Ovary (tissue), 9 donors: ENCODE measurements around the gene SLC51A. TPM values are rescaled to one million over a fixed set of nuclear protein-coding genes. Genes with fewer than 3 reads are reported as not detected.
"Not testable (repeated sequence)": the region's sequence is repeated elsewhere in the genome, so short reads cannot be mapped to it uniquely, and the experiment has no call there.

Experiments used
- DNase-seq, 5 donors: peaks; one replicate each; pipeline ENCODE4 v3.0.0-alpha.2; 2019 to 2020
- H3K27ac ChIP-seq, 2 donors: fragments of 200-600 bp; one replicate each; pipeline versions ENCODE4 v1.5.1 to v1.8.0; 2019 to 2022
- H3K27me3 ChIP-seq: fragments of 200-600 bp; one replicate; pipeline ENCODE4 v1.8.0; 2022
- H3K36me3 ChIP-seq: fragments of 200-600 bp; sonication (generic); one replicate; pipeline ENCODE4 v1.5.1; 2019
- H3K4me1 ChIP-seq: one replicate; pipeline ENCODE4 v1.8.1; 2013; ENCODE audit warnings: mild to moderate bottlenecking, moderate library complexity; ENCODE audit not compliant: insufficient read depth
- H3K4me3 ChIP-seq: fragments of 200-600 bp; sonication (generic); one replicate; pipeline ENCODE4 v1.5.1; 2017
- H3K9me3 ChIP-seq, 2 donors: fragments of 200-600 bp in 1 of 2; sonication (generic) in 1 of 2; one replicate each; pipeline versions ENCODE4 v1.5.1 to v1.8.1; 2013 to 2019; ENCODE audit warnings: mild to moderate bottlenecking in 1 of 2, moderate library complexity in 1 of 2
- CTCF ChIP-seq, 3 donors: fragments of 450-650 bp in 2 of 3; fragments of 200-600 bp in 1 of 3; IDR thresholded peaks; one replicate each; pipeline versions ENCODE4 v1.5.1 to v1.8.0; 2016 to 2022; ENCODE audit warnings: antibody characterized with exemption in 3 of 3, mild to moderate bottlenecking in 1 of 3
- EP300 ChIP-seq: sonication (generic); formaldehyde crosslinking; IDR thresholded peaks from one replicate; pipeline ENCODE4 v1.6.1; 2017; ENCODE audit warnings: antibody characterized with exemption
- POLR2A ChIP-seq: fragments of 450-650 bp; IDR thresholded peaks from one replicate; pipeline ENCODE4 v1.6.1; 2017; ENCODE audit warnings: antibody characterized with exemption, mild to moderate bottlenecking, moderate library complexity
- WGBS, 3 donors: extraction: QIAGEN DNeasy Blood & Tissue Kit in 1 of 3; methylation state at CpG; one replicate each; pipeline versions ENCODE4 v1.1.5 to v1.1.7; 2013 to 2017; 5-methylcytosine and 5-hydroxymethylcytosine counted together
- intact Hi-C, 4 donors: fragments of 100-400 bp; cut with DNase I; formaldehyde crosslinking; loops; one replicate each; pipeline versions ENCODE4 v1.11.0 to v1.15.1; 2022 to 2023
- polyA plus RNA-seq, 2 donors: library from polyadenylated mRNA; stranded (reverse); fragments of 200-250 nt in 1 of 2; fragments of 350-450 nt in 1 of 2; fragmentation: Illumina TruSeq in 1 of 2; extraction: RNeasy Lipid Tissue Mini Kit (QIAGEN cat#74804) in 1 of 2; gene quantifications; one replicate each; pipeline ENCODE4 v1.2.3, GENCODE V29; 2013 to 2014
- total RNA-seq, 7 donors: library from RNA; depleted of rRNA in 2 of 7; stranded (reverse); fragments of >200 nt in 2 of 7; fragmentation: NEBNext Ultra II Directional in 3 of 7; extraction: Animal tissue kit (Norgen Biotek cat#: 25700) in 3 of 7; gene quantifications; one replicate each; pipeline versions ENCODE4 v1.1.0 to v1.2.4, GENCODE V29; 2016 to 2023
- donor health status: DM: no; HTN: no; CAD: no; lungs with moderate emphysema.
- donor health status: DM: no; HTN: no; CAD: no.
- donor health status: Bipolar disorder and iron deficiency.
- donor health status: DM: yes; HTN: yes; CAD: no.
- donor health status: DM: no; HTN: no; CAD: no.
- donor health status: DM: yes; HTN: yes; CAD: no.

Gene SLC51A
- total and polyA plus RNA-seq, 9 donors, result 2.6 to 14.2 (median 9.0) TPM

- Histone ChIP-seq H3K4me1 (peaks cover 7% of the 10 kb centered on the region), H3K36me3 (no peaks in the 10 kb centered on the region), H3K9me3 (no peaks in the 10 kb centered on the region), H3K27ac (peak overlapping the region in 1 of 2 donors; percentile 45), H3K4me3 (peak overlapping the region; percentile 25), H3K27me3 (no peaks in the 10 kb centered on the region)
- TF ChIP-seq EP300 (no peak), CTCF (IDR thresholded peaks at IDR 0.05) (no peak), POLR2A (no peak)
- WGBS, 3 donors, result 26 to 40% (median 33%) methylated on average over 35 to 49 of the region's 49 CpGs
- intact Hi-C loops, result no loop called here
- peak; percentile 70 to 89 (median 83) for DNase-seq
These were observed 8.3 kb upstream of the SLC51A start for GRCh38 chr3:196207833-196208607.

GRCh38 chr3:196208942-196209695 lies 7.2 kb upstream of the SLC51A start:
- no peaks in the 10 kb centered on the region for H3K9me3 ChIP-seq
- WGBS, 3 donors, result 90 to 97% (median 95%) methylated on average over 24 of the region's 24 CpGs
- no peak overlapping the region for H3K4me3 ChIP-seq
- TF ChIP-seq EP300, result no peak
- TF ChIP-seq POLR2A, result no peak
- TF ChIP-seq CTCF (IDR thresholded peaks at IDR 0.05), result no peak
- H3K27me3 ChIP-seq, result no peaks in the 10 kb centered on the region
- peak in 1 of 5 donors; percentile 25 for DNase-seq
- peaks cover 8% of the 10 kb centered on the region for H3K4me1 ChIP-seq
- H3K27ac ChIP-seq, result no peak overlapping the region
- intact Hi-C loops, result no loop called here
- H3K36me3 ChIP-seq, result no peaks in the 10 kb centered on the region

- WGBS, 3 donors, result 86 to 97% (median 91%) methylated on average over 11 of the region's 11 CpGs
- H3K4me1 ChIP-seq, H3K9me3 ChIP-seq, H3K4me3 ChIP-seq, DNase-seq, H3K36me3 ChIP-seq, H3K27me3 ChIP-seq, intact Hi-C loops: not testable (repeated sequence)
- H3K27ac ChIP-seq, result peak overlapping the region in 1 of 2 donors; percentile 39
These were observed 6.2 kb upstream of the SLC51A start for GRCh38 chr3:196209944-196210672.

GRCh38 chr3:196210673-196211556 lies 5.4 kb upstream of the SLC51A start, which contains the start of gene ZDHHC19:
Gene ZDHHC19 (minus strand): TSS chr3:196211400. CDS start chr3:196211315, 85 bp downstream.
- 53 to 56% (median 55%) methylated on average over 23 of the region's 23 CpGs for WGBS, 3 donors
- DNase-seq, result peak in 2 of 5 donors; percentile 38 to 58
- Histone ChIP-seq H3K4me3 (no peak within 1 kb of the TSS), H3K27ac (peak within 1 kb of the TSS in 1 of 2 donors; percentile 71), H3K36me3 (no peaks in the 10 kb centered on the region), H3K4me1 (peaks cover 9% of the 10 kb centered on the region), H3K9me3 (no peaks in the 10 kb centered on the region), H3K27me3 (no peaks in the 10 kb centered on the region)
- no peak for TF ChIP-seq POLR2A
- TF ChIP-seq CTCF (IDR thresholded peaks at IDR 0.05), result no peak
- TF ChIP-seq EP300, result no peak
- intact Hi-C loops, result no loop called here
